GM13976 (cell line): ENCODE data around the gene RORC.

Experiments
- DNase-seq: peaks from one replicate; pipeline ENCODE4 v3.0.0; 2012; ENCODE audit warnings: low spot score
- CTCF ChIP-seq: IDR thresholded peaks from 2 replicates; pipeline ENCODE4 v1.5.1; 2012; ENCODE audit warnings: borderline replicate concordance, mild to moderate bottlenecking; ENCODE audit not compliant: insufficient read depth; ENCODE audit errors: extremely low read depth, missing control alignments, control extremely low read depth
- in situ Hi-C: fragments of 300-500 bp; cut with MboI; formaldehyde crosslinking; loops from one replicate; pipeline ENCODE4 v1.12.0; 2022; ENCODE audit warnings: low sequenced_read_pairs, mixed read lengths, inconsistent platforms; ENCODE audit not compliant: unreplicated experiment

RORC gene

GRCh38 chr1:151839457-151840403, 8.1 kb upstream of the RORC start, which contains the start of gene C2CD4D:
C2CD4D (minus strand) TSS chr1:151839820; CDS start chr1:151838989, 831 bp downstream.
- in situ Hi-C loops: no loop called here
- peak; percentile 85 for DNase-seq
- no peak for TF ChIP-seq CTCF

GRCh38 chr1:151839082-151839412, 7.4 kb upstream of the RORC start:
- in situ Hi-C loops: no loop called here
- no peak for DNase-seq
- no peak for TF ChIP-seq CTCF

GRCh38 chr1:151838222-151839081, 6.8 kb upstream of the RORC start:
- TF ChIP-seq CTCF: no peak
- in situ Hi-C loops: no loop called here
- peak; percentile 77 for DNase-seq

- in situ Hi-C loops: no loop called here
- no peak for DNase-seq
- no peak for TF ChIP-seq CTCF
These were observed 6.3 kb upstream of the RORC start for GRCh38 chr1:151837884-151838221.

GRCh38 chr1:151837197-151837596, 5.6 kb upstream of the RORC start:
- no peak for DNase-seq
- in situ Hi-C loops: no loop called here
- TF ChIP-seq CTCF: no peak

- TF ChIP-seq CTCF: no peak
- in situ Hi-C loops: no loop called here
- DNase-seq: no peak
These were observed 4.0 kb upstream of the RORC start for GRCh38 chr1:151835596-151835995.
